OCI-LY7 (cell line): ENCODE results near the gene DNASE1L1. TPM values are rescaled to one million over a fixed set of nuclear protein-coding genes. Genes with fewer than 3 reads are reported as not detected.
A peak's percentile ranks its signal among the peaks of the same experiment; 100 is the strongest.

Experiments
- BruUV-seq: library from RNA; stranded (reverse); fragments of 400-500 nt; replicated peaks from 2 replicates; lab custom pipeline; 2021; lab: Mats Ljungman, UMichigan
- CTCF ChIA-PET: fragments of 300-600 bp; sonication (Branson Sonifier 250); formaldehyde crosslinking; loops from one replicate; lab custom pipeline; 2022; ENCODE audit warnings: antibody characterized with exemption; ENCODE audit not compliant: unreplicated experiment; lab: Charles Lee
- POLR2A ChIA-PET: fragments of 300-600 bp; sonication (Branson Sonifier 250); formaldehyde crosslinking; loops from one replicate; lab custom pipeline; 2022; ENCODE audit warnings: antibody characterized with exemption; lab: Charles Lee
- DNase-seq: peaks from one replicate; pipeline ENCODE4 v3.0.0-alpha.2; 2015; ENCODE audit warnings: low spot score
- H2AFZ ChIP-seq: fragments of 200-600 bp; sonication (generic), shearing (Covaris generic); 2 replicates; pipeline ENCODE4 v1.6.1; 2014; ENCODE audit warnings: mild to moderate bottlenecking, antibody characterized with exemption, low read length, moderate library complexity
- H3K27ac ChIP-seq: fragments of 200-600 bp; sonication (generic); 2 replicates; pipeline ENCODE4 v1.5.1; 2014; ENCODE audit warnings: mixed run types, low read depth, mild to moderate bottlenecking, moderate library complexity, low read length, inconsistent platforms; ENCODE audit not compliant: poor library complexity, severe bottlenecking
- H3K36me3 ChIP-seq: fragments of 200-600 bp; sonication (generic); 2 replicates; pipeline ENCODE4 v1.6.1; 2014; ENCODE audit warnings: mild to moderate bottlenecking, antibody characterized with exemption, low read length, moderate library complexity, mixed read lengths; ENCODE audit not compliant: insufficient read depth
- H3K4me1 ChIP-seq: fragments of 200-600 bp; sonication (generic); 2 replicates; pipeline ENCODE4 v1.5.1; 2014; ENCODE audit warnings: mild to moderate bottlenecking, low read length; ENCODE audit not compliant: insufficient read depth, poor library complexity, severe bottlenecking
- H3K4me2 ChIP-seq: fragments of 200-600 bp; sonication (generic); 2 replicates; pipeline ENCODE4 v1.6.1; 2014; ENCODE audit warnings: mild to moderate bottlenecking, low read length
- H3K4me3 ChIP-seq: fragments of 200-600 bp; sonication (generic); 2 replicates; pipeline ENCODE4 v1.5.1; 2014; ENCODE audit warnings: mild to moderate bottlenecking, low read depth, low read length; ENCODE audit not compliant: poor library complexity, severe bottlenecking
- H3K79me2 ChIP-seq: fragments of 200-600 bp; sonication (generic); 2 replicates; pipeline ENCODE4 v1.6.1; 2016; ENCODE audit warnings: low read depth, mild to moderate bottlenecking, low read length, moderate library complexity, mixed read lengths; ENCODE audit not compliant: insufficient read depth
- H3K9me2 ChIP-seq: fragments of 200-600 bp; sonication (generic); 2 replicates; pipeline ENCODE4 v1.6.1; 2016; ENCODE audit warnings: mild to moderate bottlenecking, low read length, mixed read lengths; ENCODE audit not compliant: insufficient read depth
- H3K9me3 ChIP-seq: fragments of 200-600 bp; sonication (generic); 2 replicates; pipeline ENCODE4 v1.6.1; 2014; ENCODE audit warnings: mild to moderate bottlenecking, mixed run types, low read length, mixed read lengths
- H4K20me1 ChIP-seq: fragments of 200-600 bp; sonication (generic); 2 replicates; pipeline ENCODE4 v1.6.1; 2014; ENCODE audit warnings: mild to moderate bottlenecking, antibody characterized with exemption, low read length, moderate library complexity, mixed read lengths; ENCODE audit not compliant: insufficient read depth
- EZH2phosphoT487 ChIP-seq: fragments of 200-600 bp; sonication (generic); IDR thresholded peaks from 2 replicates; pipeline ENCODE4 v1.6.1; 2018; ENCODE audit warnings: low read depth, borderline replicate concordance, mild to moderate bottlenecking, mixed run types, antibody characterized with exemption, low read length, moderate library complexity, mixed read lengths
- intact Hi-C: fragments of 100-400 bp; cut with micrococcal nuclease; formaldehyde crosslinking; loops from one replicate; pipeline ENCODE4 v1.10.0; 2022; ENCODE audit not compliant: unreplicated experiment
- total RNA-seq, 2 experiments: library from RNA; depleted of rRNA in 1 of 2; stranded (reverse); fragments of >200 nt in 1 of 2; shearing (Covaris generic) in 1 of 2; gene quantifications; 2 replicates each; pipeline ENCODE4 v1.2.3, GENCODE V29; 2014 to 2022
- TF ChIP-seq, protein P1 (sequence below): fragments of 200-600 bp; sonication (generic); conservative IDR thresholded peaks from 2 replicates; pipeline ENCODE4 v1.5.1; 2014; ENCODE audit warnings: mild to moderate bottlenecking, antibody characterized with exemption, low read length, moderate library complexity, mixed read lengths

Gene DNASE1L1
- total RNA-seq, 2 experiments from 2014 or later, result 23.1 to 30.1 TPM

DNA sequence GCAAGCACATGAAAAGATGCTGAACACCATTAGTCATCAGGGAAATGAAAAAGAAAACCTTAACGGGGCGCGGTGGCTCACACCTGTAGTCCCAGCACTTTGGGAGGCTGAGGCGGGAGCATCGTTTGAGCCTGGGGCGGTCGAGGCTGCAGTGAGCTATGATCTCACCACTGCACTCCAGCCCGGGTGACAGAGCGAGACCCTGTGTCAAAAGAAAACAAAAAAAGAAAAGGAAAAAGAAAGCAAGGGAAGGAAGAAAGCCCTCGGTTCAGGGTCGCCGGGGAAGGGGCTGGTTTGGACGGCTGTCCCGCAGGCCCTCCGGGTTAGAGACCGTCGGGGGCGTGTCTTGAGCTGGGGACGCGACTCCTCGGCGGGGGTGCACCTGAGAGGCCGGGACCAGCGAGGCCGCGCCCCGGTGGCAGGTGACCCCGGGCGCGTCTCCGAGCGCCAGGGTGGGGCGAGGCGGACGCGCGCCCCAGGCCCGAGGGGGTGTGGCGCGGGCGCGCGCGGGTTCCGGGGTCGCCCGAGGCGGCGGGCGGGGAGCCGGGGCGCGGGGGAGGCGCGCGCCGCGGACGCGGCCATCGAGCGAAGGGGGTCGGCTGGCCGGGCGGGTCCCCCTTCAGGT, 48.5 kb upstream of the DNASE1L1 start:
- peak; percentile 60 for DNase-seq
- no TSS peak for BruUV-seq
- no peaks in the 10 kb centered on the region for H3K9me3 ChIP-seq
- no peaks in the 10 kb centered on the region for H3K79me2 ChIP-seq
- H3K4me3 ChIP-seq, result peak overlapping the region; percentile 61
- no peak for TF ChIP-seq EZH2phosphoT487
- TF ChIP-seq, protein P1, sequence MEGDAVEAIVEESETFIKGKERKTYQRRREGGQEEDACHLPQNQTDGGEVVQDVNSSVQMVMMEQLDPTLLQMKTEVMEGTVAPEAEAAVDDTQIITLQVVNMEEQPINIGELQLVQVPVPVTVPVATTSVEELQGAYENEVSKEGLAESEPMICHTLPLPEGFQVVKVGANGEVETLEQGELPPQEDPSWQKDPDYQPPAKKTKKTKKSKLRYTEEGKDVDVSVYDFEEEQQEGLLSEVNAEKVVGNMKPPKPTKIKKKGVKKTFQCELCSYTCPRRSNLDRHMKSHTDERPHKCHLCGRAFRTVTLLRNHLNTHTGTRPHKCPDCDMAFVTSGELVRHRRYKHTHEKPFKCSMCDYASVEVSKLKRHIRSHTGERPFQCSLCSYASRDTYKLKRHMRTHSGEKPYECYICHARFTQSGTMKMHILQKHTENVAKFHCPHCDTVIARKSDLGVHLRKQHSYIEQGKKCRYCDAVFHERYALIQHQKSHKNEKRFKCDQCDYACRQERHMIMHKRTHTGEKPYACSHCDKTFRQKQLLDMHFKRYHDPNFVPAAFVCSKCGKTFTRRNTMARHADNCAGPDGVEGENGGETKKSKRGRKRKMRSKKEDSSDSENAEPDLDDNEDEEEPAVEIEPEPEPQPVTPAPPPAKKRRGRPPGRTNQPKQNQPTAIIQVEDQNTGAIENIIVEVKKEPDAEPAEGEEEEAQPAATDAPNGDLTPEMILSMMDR, result no peak
- ChIA-PET POLR2A (interaction anchor here (0.7 kb wide), 1 partner anchor 24 kb away, joined by 3 read pairs; no protein-coding TSS in a partner anchor), CTCF (no interaction called here)
- no peaks in the 10 kb centered on the region for H4K20me1 ChIP-seq
- peak overlapping the region; percentile 61; the same call in 1 of the 2 replicates for H2AFZ ChIP-seq
- peaks cover 9% of the 10 kb centered on the region for H3K4me1 ChIP-seq
- intact Hi-C loops, result no loop called here
- H3K9me2 ChIP-seq, result no peaks in the 10 kb centered on the region
- no peak overlapping the region for H3K27ac ChIP-seq
- peak overlapping the region; percentile 64 for H3K4me2 ChIP-seq
- no peaks in the 10 kb centered on the region for H3K36me3 ChIP-seq

DNA sequence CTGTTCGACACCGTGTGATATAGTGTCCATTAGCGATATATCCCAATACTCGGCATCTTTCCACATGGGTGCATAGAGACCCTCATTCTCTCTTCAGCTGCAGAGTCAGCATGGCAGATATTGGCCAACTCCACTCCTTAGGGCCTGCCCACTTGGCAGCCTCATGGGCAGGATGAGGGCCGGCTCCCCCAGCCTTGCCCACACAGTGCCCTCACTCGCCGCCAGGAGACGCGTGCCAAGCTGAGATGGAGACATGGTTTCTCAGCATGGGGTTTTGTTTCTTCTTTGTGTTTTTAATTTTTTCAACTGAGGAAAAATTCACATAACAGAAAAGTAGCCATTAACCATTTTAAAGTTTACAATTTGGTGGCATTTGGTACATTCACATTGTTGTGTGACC, 43.8 kb upstream of the DNASE1L1 start:
- intact Hi-C loops, result no loop called here
- Histone ChIP-seq H3K36me3 (no peaks in the 10 kb centered on the region), H3K4me3 (no peak overlapping the region), H3K79me2 (no peaks in the 10 kb centered on the region), H3K9me2 (no peaks in the 10 kb centered on the region), H3K27ac (no peak overlapping the region), H4K20me1 (no peaks in the 10 kb centered on the region), H3K4me1 (no peaks in the 10 kb centered on the region), H3K9me3 (no peaks in the 10 kb centered on the region), H2AFZ (no peak overlapping the region), H3K4me2 (no peak overlapping the region)
- no peak for DNase-seq
- TF ChIP-seq, protein P1, result no peak
- no peak for TF ChIP-seq EZH2phosphoT487
- no TSS peak for BruUV-seq
- ChIA-PET POLR2A (interaction anchor here (0.7 kb wide), 1 partner anchor 26 kb away, joined by 3 read pairs; no protein-coding TSS in a partner anchor), CTCF (no interaction called here)

GRCh38 chrX:154450312-154450711, 41.3 kb upstream of the DNASE1L1 start:
- CTCF ChIA-PET, result no interaction called here
- Histone ChIP-seq H3K36me3 (no peaks in the 10 kb centered on the region), H3K27ac (no peak overlapping the region), H3K4me1 (no peaks in the 10 kb centered on the region), H4K20me1 (no peaks in the 10 kb centered on the region), H3K79me2 (no peaks in the 10 kb centered on the region), H3K4me3 (no peak overlapping the region), H3K9me2 (no peaks in the 10 kb centered on the region), H2AFZ (no peak overlapping the region), H3K9me3 (no peaks in the 10 kb centered on the region), H3K4me2 (no peak overlapping the region)
- POLR2A ChIA-PET, result no interaction called here
- no peak for DNase-seq
- BruUV-seq, result no TSS peak
- no peak for TF ChIP-seq EZH2phosphoT487
- TF ChIP-seq, protein P1, result no peak
- intact Hi-C loops, result no loop called here
